SU-DHL-6 (cell line): ENCODE measurements around the gene CRYZL1.

ENCODE experiments used
- H2AFZ ChIP-seq: fragments of 200-600 bp; sonication (generic); 2 replicates; pipeline ENCODE4 v1.6.1; 2014; ENCODE audit warnings: low read depth, mild to moderate bottlenecking, moderate library complexity, mixed read lengths, antibody characterized with exemption, low read length; ENCODE audit not compliant: severe bottlenecking
- H3F3A ChIP-seq: fragments of 200-600 bp; shearing (Covaris generic); 2 replicates; pipeline ENCODE4 v1.6.0; 2016; ENCODE audit warnings: antibody characterized with exemption, mild to moderate bottlenecking; ENCODE audit not compliant: insufficient read depth
- H3K27ac ChIP-seq: fragments of 200-600 bp; sonication (generic); 2 replicates; pipeline ENCODE4 v1.5.1; 2016; ENCODE audit warnings: low read depth, mild to moderate bottlenecking, low read length, moderate library complexity, mixed read lengths
- H3K27me3 ChIP-seq: fragments of 200-600 bp; sonication (generic), shearing (Covaris generic); 2 replicates; pipeline ENCODE4 v1.6.0; 2014; ENCODE audit warnings: mild to moderate bottlenecking, low read length
- H3K36me3 ChIP-seq: fragments of 200-600 bp; sonication (generic); 2 replicates; pipeline ENCODE4 v1.6.1; 2014; ENCODE audit warnings: mild to moderate bottlenecking, low read length, mixed read lengths
- H3K4me2 ChIP-seq: fragments of 300-600, 200-600 bp; shearing (Covaris generic), sonication (generic); 2 replicates; pipeline ENCODE4 v1.6.0; 2014; ENCODE audit warnings: low read length, low read depth, mild to moderate bottlenecking; ENCODE audit not compliant: poor library complexity, severe bottlenecking
- H3K4me3 ChIP-seq: fragments of 200-600 bp; sonication (generic); 2 replicates; pipeline ENCODE4 v1.5.1; 2014; ENCODE audit warnings: antibody characterized with exemption, low read length, mild to moderate bottlenecking, mixed read lengths; ENCODE audit not compliant: insufficient read depth, poor library complexity, severe bottlenecking
- H3K79me2 ChIP-seq: fragments of 200-600 bp; sonication (generic); 2 replicates; pipeline ENCODE4 v1.6.1; 2014; ENCODE audit warnings: mild to moderate bottlenecking, low read length, moderate library complexity; ENCODE audit not compliant: insufficient read depth
- H3K9ac ChIP-seq: fragments of 200-600 bp; sonication (generic); 2 replicates; pipeline ENCODE4 v1.7.0; 2014; ENCODE audit warnings: mild to moderate bottlenecking, low read length
- H3K9me2 ChIP-seq: fragments of 200-600 bp; sonication (generic); replicated peaks from 2 replicates; pipeline ENCODE4 v1.6.1; 2014; ENCODE audit warnings: low read length; ENCODE audit not compliant: insufficient read depth
- H3K9me3 ChIP-seq: fragments of 200-600 bp; sonication (generic); 2 replicates; pipeline ENCODE4 v1.6.1; 2014; ENCODE audit warnings: low read length, mixed read lengths; ENCODE audit not compliant: insufficient read depth
- H4K20me1 ChIP-seq: fragments of 200-600 bp; sonication (generic); 2 replicates; pipeline ENCODE4 v1.6.1; 2014; ENCODE audit warnings: low read depth, mild to moderate bottlenecking, antibody characterized with exemption, low read length, moderate library complexity, mixed read lengths
- CTCF ChIP-seq: fragments of 200-600 bp; sonication (generic); IDR thresholded peaks from one replicate; pipeline ENCODE4 v1.5.1; 2017; ENCODE audit warnings: antibody characterized with exemption, mild to moderate bottlenecking, low read length, moderate library complexity; ENCODE audit not compliant: insufficient read depth, poor library complexity, severe bottlenecking
- EZH2phosphoT487 ChIP-seq: fragments of 200-600 bp; sonication (generic), shearing (Covaris generic); conservative IDR thresholded peaks from 2 replicates; pipeline ENCODE4 v1.6.1; 2018; ENCODE audit warnings: mild to moderate bottlenecking, antibody characterized with exemption, low read length, moderate library complexity, mixed read lengths

Gene CRYZL1

GRCh38 chr21:33648555-33648954 is 7.0 kb upstream of the CRYZL1 start:
- H3K9me2 ChIP-seq = no peaks in the 10 kb centered on the region
- no peak overlapping the region for H3K4me3 ChIP-seq
- H3K4me2 ChIP-seq = no peak overlapping the region
- no peaks in the 10 kb centered on the region for H3K79me2 ChIP-seq
- H3K36me3 ChIP-seq = no peaks in the 10 kb centered on the region
- no peak overlapping the region for H3K9ac ChIP-seq
- H4K20me1 ChIP-seq = no peaks in the 10 kb centered on the region
- no peak for TF ChIP-seq EZH2phosphoT487
- no peak for TF ChIP-seq CTCF
- H3K27ac ChIP-seq = no peak overlapping the region
- H3K27me3 ChIP-seq = no peaks in the 10 kb centered on the region
- H3F3A ChIP-seq = 0 out of 2 replicates have a peak, but pooled peaks cover 4% of the 10 kb centered on the region
- H2AFZ ChIP-seq = no peak overlapping the region
- H3K9me3 ChIP-seq = no peaks in the 10 kb centered on the region

GRCh38 chr21:33647587-33647986 is 6.0 kb upstream of the CRYZL1 start:
- no peaks in the 10 kb centered on the region for H4K20me1 ChIP-seq
- no peaks in the 10 kb centered on the region for H3K27me3 ChIP-seq
- TF ChIP-seq CTCF (no peak), EZH2phosphoT487 (no peak)
- H2AFZ ChIP-seq = no peak overlapping the region
- H3K4me3 ChIP-seq = no peak overlapping the region
- H3K27ac ChIP-seq = no peak overlapping the region
- no peaks in the 10 kb centered on the region for H3K79me2 ChIP-seq
- 0 out of 2 replicates have a peak, but pooled peaks cover 5% of the 10 kb centered on the region for H3F3A ChIP-seq
- H3K36me3 ChIP-seq = no peaks in the 10 kb centered on the region
- no peaks in the 10 kb centered on the region for H3K9me2 ChIP-seq
- no peak overlapping the region for H3K4me2 ChIP-seq
- H3K9ac ChIP-seq = no peak overlapping the region
- no peaks in the 10 kb centered on the region for H3K9me3 ChIP-seq

- Histone ChIP-seq H3K9me3 (no peaks in the 10 kb centered on the region), H2AFZ (no peak overlapping the region), H3K27me3 (no peaks in the 10 kb centered on the region), H3K9ac (no peak overlapping the region), H3K27ac (no peak overlapping the region), H4K20me1 (no peaks in the 10 kb centered on the region), H3K36me3 (no peaks in the 10 kb centered on the region), H3F3A (0 out of 2 replicates have a peak, but pooled peaks cover 5% of the 10 kb centered on the region), H3K79me2 (no peaks in the 10 kb centered on the region; the same call in 1 of the 2 replicates), H3K4me3 (no peak overlapping the region), H3K9me2 (no peaks in the 10 kb centered on the region), H3K4me2 (no peak overlapping the region)
- TF ChIP-seq EZH2phosphoT487 = no peak
- no peak for TF ChIP-seq CTCF
These were observed 4.2 kb upstream of the CRYZL1 start for GRCh38 chr21:33645730-33646129.
